MG63 (cell line): Measurements from ENCODE around the gene ARID3B. TPM values are rescaled to one million over a fixed set of nuclear protein-coding genes. Genes with fewer than 3 reads are reported as not detected.
"Not testable (repeated sequence)": the region's sequence is repeated elsewhere in the genome, so short reads cannot be mapped to it uniquely, and the experiment has no call there.

Experiments used
- DNase-seq: peaks from one replicate; pipeline ENCODE4 v3.0.0-alpha.2; 2020
- H3K27me3 ChIP-seq: fragments of 250-450 bp; sonication (Bioruptor Pico); 2 replicates; pipeline ENCODE4 v1.5.1; 2020; ENCODE audit warnings: mild to moderate bottlenecking, moderate library complexity
- H3K36me3 ChIP-seq: fragments of 250-450 bp; sonication (Bioruptor Pico); 2 replicates; pipeline ENCODE4 v1.5.1; 2020; ENCODE audit warnings: mild to moderate bottlenecking, moderate library complexity
- H3K4me3 ChIP-seq: fragments of 250-450 bp; sonication (Bioruptor Pico); 2 replicates; pipeline ENCODE4 v1.5.1; 2020; ENCODE audit warnings: mild to moderate bottlenecking, moderate library complexity
- H3K9me3 ChIP-seq: fragments of 250-450 bp; sonication (Bioruptor Pico); 2 replicates; pipeline ENCODE4 v1.5.1; 2020; ENCODE audit warnings: mild to moderate bottlenecking, moderate library complexity
- total RNA-seq: library from RNA; depleted of rRNA; stranded (reverse); fragments of >200 nt; shearing (Covaris generic); gene quantifications from 2 replicates; pipeline ENCODE4 v1.2.3, GENCODE V29; 2014; ENCODE audit warnings: low replicate concordance

Gene ARID3B
- total RNA-seq, 1 experiment from 2014 or later = 1.3 TPM

DNA sequence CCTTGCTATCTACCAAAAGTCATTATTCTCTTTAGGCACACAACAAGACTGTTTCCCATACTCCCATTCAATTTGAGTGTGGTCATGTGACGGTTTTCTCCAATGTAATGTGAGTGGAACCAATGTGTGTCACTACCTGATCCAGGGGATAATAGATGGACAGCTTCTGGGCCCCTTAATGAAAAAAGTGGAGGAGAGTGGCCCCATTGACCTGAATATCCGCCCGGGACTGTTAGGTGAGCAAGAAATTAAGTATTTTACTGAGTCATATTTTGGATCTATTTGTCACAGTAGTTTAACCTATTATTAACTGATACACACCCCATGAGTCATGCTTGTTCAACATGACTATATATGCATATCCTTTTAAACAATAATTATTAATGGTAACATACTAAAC lies 15.1 kb upstream of the ARID3B start:
- H3K36me3 ChIP-seq = no peaks in the 10 kb centered on the region
- no peaks in the 10 kb centered on the region for H3K9me3 ChIP-seq
- peak; percentile 39 for DNase-seq
- H3K27me3 ChIP-seq = no peaks in the 10 kb centered on the region
- H3K4me3 ChIP-seq = no peak overlapping the region

- Histone ChIP-seq H3K27me3 (no peaks in the 10 kb centered on the region), H3K4me3 (no peak overlapping the region), H3K36me3 (no peaks in the 10 kb centered on the region), H3K9me3 (no peaks in the 10 kb centered on the region)
- no peak for DNase-seq
Measured at GRCh38 chr15:74528876-74529275, 12.1 kb upstream of the ARID3B start.

DNA sequence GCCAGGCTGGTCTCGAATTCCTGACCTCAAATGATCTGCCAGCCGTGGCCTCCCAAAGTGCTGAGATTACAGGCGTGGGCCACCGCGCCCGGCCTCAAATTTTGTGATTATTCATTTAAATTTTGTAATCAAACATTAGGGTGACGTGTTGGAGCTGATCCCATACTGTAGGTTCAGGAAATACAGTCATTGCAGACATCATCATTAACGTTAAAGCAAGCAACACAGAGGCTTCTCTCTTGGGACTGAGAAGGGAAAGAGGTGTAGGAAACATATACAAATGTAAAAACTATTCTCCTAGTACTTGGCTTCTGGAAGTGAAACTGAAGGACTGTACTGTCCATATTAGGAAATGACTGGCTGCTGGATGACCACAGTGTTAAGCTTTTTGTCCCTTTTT lies 11.1 kb upstream of the ARID3B start:
- DNase-seq = peak; percentile 45
- H3K4me3 ChIP-seq = no peak overlapping the region
- H3K9me3 ChIP-seq = no peaks in the 10 kb centered on the region
- H3K27me3 ChIP-seq = no peaks in the 10 kb centered on the region
- no peaks in the 10 kb centered on the region for H3K36me3 ChIP-seq

DNA sequence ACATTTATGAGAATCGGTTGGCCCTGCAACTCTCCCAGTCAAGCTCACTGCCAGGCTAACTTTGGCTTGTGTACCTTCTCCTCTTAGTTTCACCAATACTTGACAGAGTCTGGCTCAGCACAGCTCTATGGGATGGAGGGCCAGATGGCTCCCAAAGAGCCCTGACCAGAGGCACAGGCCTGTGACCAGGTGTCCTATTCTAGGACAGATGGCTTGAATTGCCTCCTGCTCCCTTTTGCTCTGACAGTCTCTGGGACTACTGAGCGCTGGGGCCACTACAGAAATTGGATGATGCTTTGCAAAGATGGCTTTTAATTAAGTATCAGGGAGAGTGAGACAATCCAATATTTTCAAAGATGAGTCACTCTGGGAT lies 10.3 kb upstream of the ARID3B start:
- Histone ChIP-seq H3K27me3 (no peaks in the 10 kb centered on the region), H3K9me3 (no peaks in the 10 kb centered on the region), H3K36me3 (no peaks in the 10 kb centered on the region), H3K4me3 (no peak overlapping the region)
- no peak for DNase-seq

GRCh38 chr15:74531144-74531811 lies 9.7 kb upstream of the ARID3B start:
- Histone ChIP-seq H3K27me3 (no peaks in the 10 kb centered on the region), H3K4me3 (no peak overlapping the region), H3K9me3 (no peaks in the 10 kb centered on the region), H3K36me3 (no peaks in the 10 kb centered on the region)
- DNase-seq = no peak

DNA sequence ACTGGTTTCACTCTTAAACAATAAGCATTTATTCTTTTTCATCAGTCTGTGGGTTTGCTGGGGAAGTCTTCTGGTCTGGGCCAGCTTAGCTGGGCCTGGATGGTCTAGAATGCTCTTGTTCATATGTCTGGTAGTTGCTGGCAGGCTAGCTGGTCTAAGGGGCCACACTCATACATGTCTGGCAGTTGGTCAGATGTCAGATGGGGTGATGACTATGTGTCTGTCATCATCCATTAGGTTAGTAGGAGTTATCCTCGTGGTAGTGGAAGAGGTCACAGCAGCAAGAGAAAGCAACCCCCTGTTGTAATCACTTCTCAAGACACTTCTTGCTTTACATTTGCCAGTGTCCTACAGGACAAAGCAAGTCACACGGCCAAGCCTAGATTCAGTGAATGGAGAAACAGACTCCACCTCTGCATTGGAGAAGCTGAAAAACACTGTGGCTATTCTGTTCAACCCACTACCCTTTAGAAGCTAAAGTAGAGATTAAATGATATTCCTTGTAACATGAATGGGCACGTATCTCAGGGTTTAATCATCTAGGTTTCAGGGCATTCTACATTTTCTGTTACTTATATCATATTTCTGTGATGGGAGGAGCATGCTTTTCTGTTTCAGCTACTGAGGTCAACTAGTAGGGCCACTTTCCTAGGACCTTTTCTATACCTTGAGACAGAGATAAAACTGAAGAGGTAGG lies 5.5 kb upstream of the ARID3B start:
- peak; percentile 36 for DNase-seq
- Histone ChIP-seq H3K27me3 (no peaks in the 10 kb centered on the region), H3K36me3 (no peaks in the 10 kb centered on the region; the same call in none of the 2 replicates), H3K4me3 (no peak overlapping the region), H3K9me3 (no peaks in the 10 kb centered on the region)

- Histone ChIP-seq H3K27me3 (no peaks in the 10 kb centered on the region), H3K36me3 (no peaks in the 10 kb centered on the region; the same call in none of the 2 replicates), H3K9me3 (no peaks in the 10 kb centered on the region), H3K4me3 (no peak overlapping the region)
- DNase-seq = no peak
Measured at GRCh38 chr15:74537736-74538135, 3.3 kb upstream of the ARID3B start.

DNA sequence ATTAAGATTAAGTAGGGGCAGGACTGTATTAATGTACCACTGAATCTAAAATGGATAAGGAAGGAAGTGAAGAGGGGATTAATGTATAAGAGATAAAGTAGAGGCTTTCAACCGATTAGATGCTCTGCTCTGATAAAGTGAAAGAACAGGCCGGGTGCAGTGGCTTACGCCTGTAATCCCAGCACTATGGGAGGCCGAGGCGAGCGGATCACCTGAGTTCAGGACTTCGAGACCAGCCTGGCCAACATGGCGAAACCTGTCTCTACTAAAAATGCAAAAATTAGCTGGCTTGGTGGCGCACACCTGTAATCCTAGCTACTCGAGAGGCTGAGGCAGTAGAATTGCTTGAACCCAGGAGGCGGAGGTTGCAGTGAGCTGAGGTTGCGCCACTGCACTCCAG lies 1.5 kb upstream of the ARID3B start:
- H3K27me3 ChIP-seq, H3K36me3 ChIP-seq, H3K9me3 ChIP-seq, DNase-seq: not testable (repeated sequence)
- peak overlapping the region; percentile 89 for H3K4me3 ChIP-seq

DNA sequence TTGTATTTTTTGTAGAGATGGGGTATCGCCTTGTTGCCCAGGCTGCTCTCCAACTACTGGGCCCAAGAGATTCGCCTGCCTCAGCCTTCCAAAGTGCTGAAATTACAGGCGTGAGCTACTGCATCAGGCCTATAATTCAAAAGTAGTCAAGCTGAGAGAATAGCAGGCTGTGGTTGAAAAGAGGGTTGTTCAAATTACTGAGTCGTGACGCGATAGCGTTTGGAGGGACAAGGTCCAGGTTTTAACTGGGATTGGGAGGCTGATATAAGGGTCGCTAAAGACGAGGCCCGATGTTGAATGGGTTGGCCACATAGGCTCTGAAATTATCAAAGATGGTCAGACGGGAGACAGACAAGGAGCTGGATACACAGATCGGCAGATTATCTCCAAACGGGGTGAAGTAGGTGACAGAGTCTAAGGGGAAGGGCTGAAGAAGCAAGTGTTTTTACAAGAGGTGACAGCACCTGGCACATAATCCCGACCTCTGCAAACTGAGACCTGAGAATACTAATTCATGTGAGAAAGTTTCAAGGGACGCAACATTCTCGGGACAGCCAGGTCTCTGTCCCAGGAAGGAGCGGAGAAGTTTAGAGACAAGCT lies 759 bp upstream of the ARID3B start:
- Histone ChIP-seq H3K9me3 (no peaks in the 10 kb centered on the region), H3K36me3 (peaks cover 8% of the 10 kb centered on the region), H3K27me3 (no peaks in the 10 kb centered on the region; the same call in 1 of the 2 replicates), H3K4me3 (peak overlapping the region; percentile 89)
- DNase-seq = no peak

GRCh38 chr15:74541494-74542165 lies 610 bp downstream of the ARID3B start:
- H3K36me3 ChIP-seq = peaks cover 8% of the 10 kb centered on the region
- no peaks in the 10 kb centered on the region for H3K9me3 ChIP-seq
- H3K4me3 ChIP-seq = peak overlapping the region; percentile 89
- peak; percentile 38 for DNase-seq
- no peaks in the 10 kb centered on the region; the same call in 1 of the 2 replicates for H3K27me3 ChIP-seq

- Histone ChIP-seq H3K9me3 (no peaks in the 10 kb centered on the region), H3K4me3 (peak overlapping the region; percentile 89), H3K36me3 (peaks cover 9% of the 10 kb centered on the region), H3K27me3 (no peaks in the 10 kb centered on the region; the same call in none of the 2 replicates)
- no peak for DNase-seq
Measured at GRCh38 chr15:74542166-74543042, 1.4 kb downstream of the ARID3B start.

DNA sequence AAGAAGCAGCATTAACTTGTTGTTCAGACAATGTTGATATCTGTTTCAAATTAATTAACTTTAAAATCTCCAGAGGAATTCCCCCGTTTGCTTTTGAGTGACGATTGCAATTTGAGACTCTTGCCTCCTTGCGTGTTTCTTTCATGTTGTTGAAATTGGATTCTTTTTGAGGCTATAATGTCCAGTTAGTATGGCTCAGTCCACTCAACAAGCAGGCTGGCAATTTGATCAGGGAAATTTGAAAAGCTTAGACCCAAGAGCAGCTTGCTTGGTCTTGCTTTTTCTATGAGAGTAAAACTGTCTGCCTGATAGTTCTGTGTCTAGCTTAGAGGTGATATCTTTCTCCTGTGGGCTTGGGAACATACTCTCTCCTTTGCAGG lies 2.0 kb downstream of the ARID3B start:
- H3K4me3 ChIP-seq = no peak overlapping the region
- DNase-seq = no peak
- H3K36me3 ChIP-seq = peaks cover 15% of the 10 kb centered on the region

DNA sequence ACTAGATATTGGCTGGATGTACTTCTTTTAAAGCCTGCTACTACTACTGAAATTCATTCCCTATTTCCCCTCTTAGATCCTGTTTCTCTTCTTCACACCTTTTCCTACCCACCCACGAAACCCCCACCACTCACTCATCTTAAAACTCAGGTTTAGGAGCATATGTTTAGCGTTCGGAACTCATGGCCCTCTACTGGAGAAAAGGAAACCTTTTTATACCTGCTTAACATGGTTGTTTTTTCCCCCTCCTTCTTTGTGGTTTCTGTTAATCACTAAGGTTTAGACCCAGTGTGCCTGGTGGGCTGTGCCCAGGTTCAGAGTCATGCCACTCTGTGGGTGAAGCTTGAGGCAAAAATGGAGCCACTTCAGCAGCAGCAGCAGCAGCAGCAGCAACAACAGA lies 2.6 kb downstream of the ARID3B start:
- DNase-seq = no peak
- Histone ChIP-seq H3K27me3 (no peaks in the 10 kb centered on the region; the same call in none of the 2 replicates), H3K4me3 (no peak overlapping the region), H3K36me3 (peaks cover 18% of the 10 kb centered on the region), H3K9me3 (no peaks in the 10 kb centered on the region)

More for the DNA sequence above, 2.0 kb downstream of the ARID3B start:
- Histone ChIP-seq H3K9me3 (no peaks in the 10 kb centered on the region), H3K27me3 (no peaks in the 10 kb centered on the region; the same call in none of the 2 replicates)

DNA sequence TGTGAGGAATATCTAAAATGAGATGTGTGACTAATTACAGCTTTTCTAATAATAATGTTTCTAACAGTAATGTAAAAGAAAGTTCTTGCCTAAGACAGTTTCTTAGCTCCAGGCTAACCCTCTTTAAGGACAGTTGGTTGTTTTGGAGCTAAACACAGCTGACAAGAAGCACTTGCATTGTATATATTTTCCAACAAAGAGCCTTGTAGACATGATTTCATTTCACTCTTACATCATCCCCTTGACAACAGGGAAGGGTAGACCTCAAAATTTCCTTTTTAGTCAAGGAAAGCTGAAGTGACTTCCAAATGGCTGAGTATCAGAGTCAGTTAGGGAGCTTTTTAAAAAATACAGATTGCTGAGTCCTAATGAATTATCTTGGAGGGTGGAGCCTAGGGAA lies 4.1 kb downstream of the ARID3B start:
- H3K27me3 ChIP-seq = no peaks in the 10 kb centered on the region; the same call in none of the 2 replicates
- DNase-seq = no peak
- peaks cover 22% of the 10 kb centered on the region for H3K36me3 ChIP-seq
- H3K9me3 ChIP-seq = no peaks in the 10 kb centered on the region
- no peak overlapping the region for H3K4me3 ChIP-seq

- Histone ChIP-seq H3K9me3 (no peaks in the 10 kb centered on the region), H3K27me3 (no peaks in the 10 kb centered on the region; the same call in none of the 2 replicates), H3K36me3 (peaks cover 24% of the 10 kb centered on the region), H3K4me3 (no peak overlapping the region)
- DNase-seq = peak; percentile 100
Measured at GRCh38 chr15:74545776-74546656, 5.0 kb downstream of the ARID3B start.
